Ovary (tissue), 9 donors: ENCODE data around the gene WBP1. TPM values are rescaled to one million over a fixed set of nuclear protein-coding genes. Genes with fewer than 3 reads are reported as not detected.

Experiments used
- DNase-seq, 5 donors: peaks; one replicate each; pipeline ENCODE4 v3.0.0-alpha.2; 2019 to 2020
- H3K27ac ChIP-seq, 2 donors: fragments of 200-600 bp; one replicate each; pipeline versions ENCODE4 v1.5.1 to v1.8.0; 2019 to 2022
- H3K27me3 ChIP-seq: fragments of 200-600 bp; one replicate; pipeline ENCODE4 v1.8.0; 2022
- H3K36me3 ChIP-seq: fragments of 200-600 bp; sonication (generic); one replicate; pipeline ENCODE4 v1.5.1; 2019
- H3K4me1 ChIP-seq: one replicate; pipeline ENCODE4 v1.8.1; 2013; ENCODE audit warnings: mild to moderate bottlenecking, moderate library complexity; ENCODE audit not compliant: insufficient read depth
- H3K4me3 ChIP-seq: fragments of 200-600 bp; sonication (generic); one replicate; pipeline ENCODE4 v1.5.1; 2017
- H3K9me3 ChIP-seq, 2 donors: fragments of 200-600 bp in 1 of 2; sonication (generic) in 1 of 2; one replicate each; pipeline versions ENCODE4 v1.5.1 to v1.8.1; 2013 to 2019; ENCODE audit warnings: mild to moderate bottlenecking in 1 of 2, moderate library complexity in 1 of 2
- EP300 ChIP-seq: sonication (generic); formaldehyde crosslinking; IDR thresholded peaks from one replicate; pipeline ENCODE4 v1.6.1; 2017; ENCODE audit warnings: antibody characterized with exemption
- POLR2A ChIP-seq: fragments of 450-650 bp; IDR thresholded peaks from one replicate; pipeline ENCODE4 v1.6.1; 2017; ENCODE audit warnings: antibody characterized with exemption, mild to moderate bottlenecking, moderate library complexity
- WGBS, 3 donors: extraction: QIAGEN DNeasy Blood & Tissue Kit in 1 of 3; methylation state at CpG; one replicate each; pipeline versions ENCODE4 v1.1.5 to v1.1.7; 2013 to 2017; 5-methylcytosine and 5-hydroxymethylcytosine counted together
- intact Hi-C, 4 donors: fragments of 100-400 bp; cut with DNase I; formaldehyde crosslinking; loops; one replicate each; pipeline versions ENCODE4 v1.11.0 to v1.15.1; 2022 to 2023
- polyA plus RNA-seq, 2 donors: library from polyadenylated mRNA; stranded (reverse); fragments of 200-250 nt in 1 of 2; fragments of 350-450 nt in 1 of 2; fragmentation: Illumina TruSeq in 1 of 2; extraction: RNeasy Lipid Tissue Mini Kit (QIAGEN cat#74804) in 1 of 2; gene quantifications; one replicate each; pipeline ENCODE4 v1.2.3, GENCODE V29; 2013 to 2014
- total RNA-seq, 7 donors: library from RNA; depleted of rRNA in 2 of 7; stranded (reverse); fragments of >200 nt in 2 of 7; fragmentation: NEBNext Ultra II Directional in 3 of 7; extraction: Animal tissue kit (Norgen Biotek cat#: 25700) in 3 of 7; gene quantifications; one replicate each; pipeline versions ENCODE4 v1.1.0 to v1.2.4, GENCODE V29; 2016 to 2023
- TF ChIP-seq, protein P1 (sequence below), 3 donors: fragments of 450-650 bp in 2 of 3; fragments of 200-600 bp in 1 of 3; IDR thresholded peaks; one replicate each; pipeline versions ENCODE4 v1.5.1 to v1.8.0; 2016 to 2022; ENCODE audit warnings: antibody characterized with exemption in 3 of 3, mild to moderate bottlenecking in 1 of 3
- donor health status: DM: no; HTN: no; CAD: no; lungs with moderate emphysema.
- donor health status: DM: no; HTN: no; CAD: no.
- donor health status: Bipolar disorder and iron deficiency.
- donor health status: DM: yes; HTN: yes; CAD: no.
- donor health status: DM: no; HTN: no; CAD: no.
- donor health status: DM: yes; HTN: yes; CAD: no.

The WBP1 gene
- total and polyA plus RNA-seq, 9 donors, result 52.4 to 114 (median 73.3) TPM

GRCh38 chr2:74504591-74504990 is 46.4 kb downstream of the WBP1 start:
- Histone ChIP-seq H3K27ac (no peak overlapping the region), H3K4me3 (no peak overlapping the region), H3K9me3 (no peaks in the 10 kb centered on the region), H3K36me3 (no peaks in the 10 kb centered on the region), H3K27me3 (no peaks in the 10 kb centered on the region), H3K4me1 (peaks cover 5% of the 10 kb centered on the region)
- intact Hi-C loops, result loop anchor here in 1 of 4 donors (10.0 kb wide), 1 partner anchor 80 kb away; no protein-coding TSS in a partner anchor
- WGBS, 3 donors, result 92 to 97% (median 95%) methylated on average over 3 of the region's 3 CpGs
- TF ChIP-seq POLR2A (no peak), EP300 (no peak)
- TF ChIP-seq, protein P1, sequence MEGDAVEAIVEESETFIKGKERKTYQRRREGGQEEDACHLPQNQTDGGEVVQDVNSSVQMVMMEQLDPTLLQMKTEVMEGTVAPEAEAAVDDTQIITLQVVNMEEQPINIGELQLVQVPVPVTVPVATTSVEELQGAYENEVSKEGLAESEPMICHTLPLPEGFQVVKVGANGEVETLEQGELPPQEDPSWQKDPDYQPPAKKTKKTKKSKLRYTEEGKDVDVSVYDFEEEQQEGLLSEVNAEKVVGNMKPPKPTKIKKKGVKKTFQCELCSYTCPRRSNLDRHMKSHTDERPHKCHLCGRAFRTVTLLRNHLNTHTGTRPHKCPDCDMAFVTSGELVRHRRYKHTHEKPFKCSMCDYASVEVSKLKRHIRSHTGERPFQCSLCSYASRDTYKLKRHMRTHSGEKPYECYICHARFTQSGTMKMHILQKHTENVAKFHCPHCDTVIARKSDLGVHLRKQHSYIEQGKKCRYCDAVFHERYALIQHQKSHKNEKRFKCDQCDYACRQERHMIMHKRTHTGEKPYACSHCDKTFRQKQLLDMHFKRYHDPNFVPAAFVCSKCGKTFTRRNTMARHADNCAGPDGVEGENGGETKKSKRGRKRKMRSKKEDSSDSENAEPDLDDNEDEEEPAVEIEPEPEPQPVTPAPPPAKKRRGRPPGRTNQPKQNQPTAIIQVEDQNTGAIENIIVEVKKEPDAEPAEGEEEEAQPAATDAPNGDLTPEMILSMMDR (IDR thresholded peaks at IDR 0.05), result no peak
- DNase-seq, result peak in 1 of 5 donors; percentile 7

DNA sequence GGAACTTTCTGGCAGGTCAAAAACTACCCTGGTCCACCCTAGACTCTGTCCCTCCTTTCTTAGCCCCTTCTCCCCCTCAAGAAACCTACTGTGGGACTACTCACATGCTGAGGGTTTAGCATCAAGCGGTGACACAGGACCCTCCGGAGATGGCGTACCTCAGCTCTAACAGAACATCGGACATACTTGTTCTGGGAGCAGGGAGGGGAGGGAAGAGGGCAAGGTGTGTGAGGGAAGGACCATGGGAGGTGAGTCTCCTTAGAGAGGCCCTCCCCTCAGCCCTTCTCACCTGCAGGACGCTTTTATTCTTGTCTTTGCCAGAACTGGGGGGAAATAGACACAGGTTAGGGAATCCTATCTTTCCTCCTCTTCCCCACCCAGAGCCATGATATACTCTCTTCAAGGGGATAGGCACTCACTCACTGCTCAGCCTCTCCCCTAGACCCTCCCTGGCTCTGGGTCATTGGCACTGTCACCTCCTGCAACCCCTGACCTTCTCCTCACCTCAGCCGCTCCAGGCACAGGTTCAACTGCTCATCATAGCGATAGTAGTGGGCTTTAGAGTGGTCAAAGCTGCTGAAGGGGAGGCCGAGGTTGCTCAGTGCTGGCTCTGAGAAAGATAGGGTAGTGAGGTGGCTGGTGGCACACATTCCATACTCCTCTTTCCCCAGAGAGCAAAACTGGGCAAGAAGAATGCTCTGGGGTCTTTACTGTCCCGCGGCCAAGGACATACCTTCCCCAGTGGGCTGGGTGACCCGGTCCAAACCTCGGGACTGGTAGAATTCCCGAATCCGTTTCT is 47.4 kb downstream of the WBP1 start:
- H3K27ac ChIP-seq, result no peak overlapping the region
- DNase-seq, result peak in 1 of 5 donors; percentile 30
- H3K4me1 ChIP-seq, result peaks cover 5% of the 10 kb centered on the region
- intact Hi-C loops, result loop anchor here in 1 of 4 donors (10.0 kb wide), 1 partner anchor 79 kb away; no protein-coding TSS in a partner anchor
- H3K9me3 ChIP-seq, result no peaks in the 10 kb centered on the region
- no peak overlapping the region for H3K4me3 ChIP-seq
- TF ChIP-seq POLR2A, result no peak
- TF ChIP-seq EP300, result no peak
- TF ChIP-seq, protein P1 (IDR thresholded peaks at IDR 0.05), result no peak
- H3K27me3 ChIP-seq, result no peaks in the 10 kb centered on the region
- no peaks in the 10 kb centered on the region for H3K36me3 ChIP-seq
- WGBS, 3 donors, result 93 to 96% (median 95%) methylated on average over 14 of the region's 14 CpGs

GRCh38 chr2:74507145-74507925 is 49.1 kb downstream of the WBP1 start, which contains the start of gene PCGF1:
PCGF1 (minus strand) TSS chr2:74507695; CDS start chr2:74507668, 27 bp downstream.
- H3K9me3 ChIP-seq, result no peaks in the 10 kb centered on the region
- TF ChIP-seq POLR2A (peak; percentile 22), EP300 (no peak)
- TF ChIP-seq, protein P1 (IDR thresholded peaks at IDR 0.05), result peak in 2 of 3 donors; percentile 19 to 37
- peak within 1 kb of the TSS; percentile 71 for H3K4me3 ChIP-seq
- H3K36me3 ChIP-seq, result no peaks in the 10 kb centered on the region
- WGBS, 3 donors, result 0 to 2% (median 1%) methylated on average over 56 of the region's 56 CpGs
- peak; percentile 99 to 100 (median 100) for DNase-seq
- H3K4me1 ChIP-seq, result peaks cover 5% of the 10 kb centered on the region
- peak within 1 kb of the TSS; percentile 98 to 99 for H3K27ac ChIP-seq
- H3K27me3 ChIP-seq, result no peaks in the 10 kb centered on the region
- intact Hi-C loops, result loop anchor here in 1 of 4 donors (10.0 kb wide), 1 partner anchor 77 kb away; no protein-coding TSS in a partner anchor

- Histone ChIP-seq H3K27me3 (no peaks in the 10 kb centered on the region), H3K27ac (peak overlapping the region; percentile 98 to 99), H3K9me3 (no peaks in the 10 kb centered on the region), H3K36me3 (no peaks in the 10 kb centered on the region), H3K4me3 (peak overlapping the region; percentile 71), H3K4me1 (peaks cover 5% of the 10 kb centered on the region)
- 12 to 15% (median 13%) methylated on average over 35 to 38 of the region's 38 CpGs for WGBS, 3 donors
- peak in 3 of 5 donors; percentile 49 to 60 (median 51) for DNase-seq
- TF ChIP-seq POLR2A (no peak), EP300 (no peak)
- TF ChIP-seq, protein P1 (IDR thresholded peaks at IDR 0.05), result no peak
- intact Hi-C loops, result loop anchor here in 1 of 4 donors (10.0 kb wide), 1 partner anchor 77 kb away; no protein-coding TSS in a partner anchor
These were observed 49.8 kb downstream of the WBP1 start for GRCh38 chr2:74507926-74508520.
